A673 (cell line): ENCODE data around the gene LTBP4. TPM values are rescaled to one million over a fixed set of nuclear protein-coding genes. Genes with fewer than 3 reads are reported as not detected.

ENCODE experiments used
- BruUV-seq: library from RNA; stranded (reverse); fragments of 400-500 nt; replicated peaks from 2 replicates; lab custom pipeline; 2021; lab: Mats Ljungman, UMichigan
- CTCF ChIA-PET: fragments of 300-600 bp; sonication (Branson Sonifier 250); formaldehyde crosslinking; loops from one replicate; lab custom pipeline; 2022; ENCODE audit warnings: antibody characterized with exemption; lab: Charles Lee
- POLR2A ChIA-PET: fragments of 300-600 bp; sonication (Branson Sonifier 250); formaldehyde crosslinking; loops from one replicate; lab custom pipeline; 2022; ENCODE audit warnings: antibody characterized with exemption; ENCODE audit not compliant: low non-redundant PET; lab: Charles Lee
- DNase-seq: peaks from one replicate; pipeline ENCODE4 v3.0.0-alpha.2; 2015; ENCODE audit warnings: low spot score
- H3K27ac ChIP-seq: fragments of 200-600 bp; sonication (generic); 2 replicates; pipeline ENCODE4 v1.5.1; 2016; ENCODE audit warnings: mixed run types, low read depth, mild to moderate bottlenecking, mixed read lengths, antibody characterized with exemption, low read length; ENCODE audit not compliant: poor library complexity, severe bottlenecking
- H3K27me3 ChIP-seq: fragments of 200-600 bp; sonication (generic); replicated peaks from 2 replicates; pipeline ENCODE4 v1.6.1; 2017; ENCODE audit warnings: mixed run types, low read depth, mild to moderate bottlenecking, mixed read lengths, antibody characterized with exemption, low read length; ENCODE audit not compliant: insufficient read depth, poor library complexity
- H3K36me3 ChIP-seq: fragments of 200-600 bp; sonication (generic); 2 replicates; pipeline ENCODE4 v1.6.1; 2016; ENCODE audit warnings: mixed run types, mild to moderate bottlenecking, mixed read lengths, antibody characterized with exemption, low read length; ENCODE audit not compliant: insufficient read depth, poor library complexity, severe bottlenecking
- H3K4me1 ChIP-seq: fragments of 200-600 bp; sonication (generic); 2 replicates; pipeline ENCODE4 v1.6.1; 2017; ENCODE audit warnings: mixed run types, mild to moderate bottlenecking, mixed read lengths, antibody characterized with exemption, low read length; ENCODE audit not compliant: insufficient read depth, poor library complexity, severe bottlenecking
- H3K4me3 ChIP-seq: fragments of 200-600 bp; sonication (generic); 2 replicates; pipeline ENCODE4 v1.5.1; 2016; ENCODE audit warnings: low read depth, mixed run types, mild to moderate bottlenecking, mixed read lengths, low read length; ENCODE audit not compliant: poor library complexity, severe bottlenecking
- H3K9me3 ChIP-seq: fragments of 200-600 bp; sonication (generic); 2 replicates; pipeline ENCODE4 v1.6.1; 2016; ENCODE audit warnings: mixed run types, low read depth, mild to moderate bottlenecking, mixed read lengths, antibody characterized with exemption, low read length; ENCODE audit not compliant: poor library complexity, severe bottlenecking
- EZH2 ChIP-seq: fragments of 200-600 bp; sonication (generic); IDR thresholded peaks from 2 replicates; pipeline ENCODE4 v1.6.1; 2017; ENCODE audit warnings: borderline replicate concordance, low read depth, mild to moderate bottlenecking, mixed read lengths, antibody characterized with exemption, low read length; ENCODE audit not compliant: poor library complexity, severe bottlenecking
- intact Hi-C: fragments of 100-400 bp; cut with micrococcal nuclease; formaldehyde crosslinking; loops from one replicate; pipeline ENCODE4 v1.10.0; 2022; ENCODE audit not compliant: unreplicated experiment
- total RNA-seq: library from RNA; stranded (reverse); gene quantifications from 2 replicates; pipeline ENCODE4 v1.2.3, GENCODE V29; 2021
- TF ChIP-seq, protein P1 (sequence below): fragments of 300-800, 200-600 bp; sonication (generic); conservative IDR thresholded peaks from 2 replicates; pipeline ENCODE4 v1.5.1; 2017; ENCODE audit warnings: low read depth, mild to moderate bottlenecking, antibody characterized with exemption, low read length, moderate library complexity, mixed read lengths

The LTBP4 gene
- total RNA-seq, 1 experiment from 2014 or later = 139 TPM

- H3K9me3 ChIP-seq = no peaks in the 10 kb centered on the region
- peak within 1 kb of the TSS; percentile 71 for H3K4me3 ChIP-seq
- peak; percentile 98 for DNase-seq
- ChIA-PET POLR2A (no interaction called here), CTCF (no interaction called here)
- H3K27me3 ChIP-seq = no peaks in the 10 kb centered on the region
- intact Hi-C loops = no loop called here
- peaks cover 18% of the 10 kb centered on the region for H3K36me3 ChIP-seq
- H3K4me1 ChIP-seq = peaks cover 4% of the 10 kb centered on the region
- BruUV-seq = no TSS peak
- TF ChIP-seq, protein P1, sequence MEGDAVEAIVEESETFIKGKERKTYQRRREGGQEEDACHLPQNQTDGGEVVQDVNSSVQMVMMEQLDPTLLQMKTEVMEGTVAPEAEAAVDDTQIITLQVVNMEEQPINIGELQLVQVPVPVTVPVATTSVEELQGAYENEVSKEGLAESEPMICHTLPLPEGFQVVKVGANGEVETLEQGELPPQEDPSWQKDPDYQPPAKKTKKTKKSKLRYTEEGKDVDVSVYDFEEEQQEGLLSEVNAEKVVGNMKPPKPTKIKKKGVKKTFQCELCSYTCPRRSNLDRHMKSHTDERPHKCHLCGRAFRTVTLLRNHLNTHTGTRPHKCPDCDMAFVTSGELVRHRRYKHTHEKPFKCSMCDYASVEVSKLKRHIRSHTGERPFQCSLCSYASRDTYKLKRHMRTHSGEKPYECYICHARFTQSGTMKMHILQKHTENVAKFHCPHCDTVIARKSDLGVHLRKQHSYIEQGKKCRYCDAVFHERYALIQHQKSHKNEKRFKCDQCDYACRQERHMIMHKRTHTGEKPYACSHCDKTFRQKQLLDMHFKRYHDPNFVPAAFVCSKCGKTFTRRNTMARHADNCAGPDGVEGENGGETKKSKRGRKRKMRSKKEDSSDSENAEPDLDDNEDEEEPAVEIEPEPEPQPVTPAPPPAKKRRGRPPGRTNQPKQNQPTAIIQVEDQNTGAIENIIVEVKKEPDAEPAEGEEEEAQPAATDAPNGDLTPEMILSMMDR = no peak
- TF ChIP-seq EZH2 = no peak
- peak within 1 kb of the TSS; percentile 81 for H3K27ac ChIP-seq
These were observed 24.4 kb upstream of the LTBP4 start, which contains the start of gene SHKBP1 for GRCh38 chr19:40576585-40577451. TSS of gene SHKBP1 (plus strand) at chr19:40576873. CDS start at chr19:40576900, 27 bp downstream.

DNA sequence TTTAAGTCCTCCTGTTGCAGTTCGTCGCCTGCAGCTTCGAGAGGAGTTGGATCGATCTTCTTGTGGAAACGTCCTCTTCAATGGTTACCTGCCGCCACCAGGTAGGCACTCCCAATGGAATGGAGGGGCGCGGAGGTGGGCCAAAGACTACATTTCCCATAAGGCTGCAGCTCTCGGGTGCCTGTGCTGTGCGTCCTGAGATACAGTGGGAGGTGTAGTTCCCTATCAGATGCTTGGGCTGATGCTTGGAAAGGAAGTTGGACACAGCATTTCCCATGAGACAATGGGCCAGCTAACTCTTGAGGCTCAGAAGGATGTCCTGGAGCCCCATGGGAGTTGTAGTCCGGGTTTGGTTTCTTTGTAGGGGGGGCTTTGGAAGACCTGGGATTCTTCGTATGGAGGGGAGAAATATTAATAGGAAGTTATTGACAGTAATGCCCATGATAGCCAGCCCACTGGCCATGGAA, 22.7 kb upstream of the LTBP4 start:
- TF ChIP-seq, protein P1 = no peak
- TF ChIP-seq EZH2 = no peak
- no peak overlapping the region for H3K27ac ChIP-seq
- BruUV-seq = no TSS peak
- H3K9me3 ChIP-seq = no peaks in the 10 kb centered on the region
- H3K36me3 ChIP-seq = peaks cover 23% of the 10 kb centered on the region
- intact Hi-C loops = no loop called here
- ChIA-PET CTCF (interaction anchor here (0.5 kb wide), 1 partner anchor 229 kb away, joined by 3 read pairs; no protein-coding TSS in a partner anchor), POLR2A (no interaction called here)
- DNase-seq = peak; percentile 73
- no peaks in the 10 kb centered on the region for H3K27me3 ChIP-seq
- no peak overlapping the region for H3K4me3 ChIP-seq
- peaks cover 4% of the 10 kb centered on the region for H3K4me1 ChIP-seq

- CTCF ChIA-PET = no interaction called here
- Histone ChIP-seq H3K4me3 (no peak overlapping the region), H3K27me3 (no peaks in the 10 kb centered on the region), H3K27ac (no peak overlapping the region), H3K36me3 (peaks cover 23% of the 10 kb centered on the region), H3K4me1 (peaks cover 4% of the 10 kb centered on the region), H3K9me3 (no peaks in the 10 kb centered on the region)
- no TSS peak for BruUV-seq
- POLR2A ChIA-PET = no interaction called here
- no peak for TF ChIP-seq EZH2
- TF ChIP-seq, protein P1 = no peak
- no peak for DNase-seq
- intact Hi-C loops = no loop called here
These were observed 20.6 kb upstream of the LTBP4 start for GRCh38 chr19:40580619-40581018.
